GM12892 (cell line): ENCODE results near the gene SMIM24.
"Not testable (repeated sequence)": the region's sequence is repeated elsewhere in the genome, so short reads cannot be mapped to it uniquely, and the experiment has no call there.

Experiments used
- DNase-seq: peaks from one replicate; pipeline ENCODE4 v3.0.0; 2011; ENCODE audit not compliant: insufficient read length
- FAIRE-seq: peaks from 2 replicates; lab custom pipeline; 2011; peaks lifted over from hg19 to GRCh38; lab: Jason Lieb, UNC
- POLR2A ChIP-seq: IDR thresholded peaks from 2 replicates; pipeline ENCODE4 v1.6.1; 2011; ENCODE audit warnings: low read depth, low read length, control low read depth
- POLR2AphosphoS5 ChIP-seq: IDR thresholded peaks from 2 replicates; pipeline ENCODE4 v1.6.1; 2011; ENCODE audit warnings: low read depth, low read length, control low read depth
- TAF1 ChIP-seq: IDR thresholded peaks from 2 replicates; pipeline ENCODE4 v1.6.1; 2011; ENCODE audit warnings: low read depth, mild to moderate bottlenecking, control low read depth, low read length, borderline replicate concordance

SMIM24 gene

GRCh38 chr19:3443840-3444694, 36.3 kb downstream of the SMIM24 start:
- FAIRE-seq (no peak), DNase-seq (no peak)

DNA sequence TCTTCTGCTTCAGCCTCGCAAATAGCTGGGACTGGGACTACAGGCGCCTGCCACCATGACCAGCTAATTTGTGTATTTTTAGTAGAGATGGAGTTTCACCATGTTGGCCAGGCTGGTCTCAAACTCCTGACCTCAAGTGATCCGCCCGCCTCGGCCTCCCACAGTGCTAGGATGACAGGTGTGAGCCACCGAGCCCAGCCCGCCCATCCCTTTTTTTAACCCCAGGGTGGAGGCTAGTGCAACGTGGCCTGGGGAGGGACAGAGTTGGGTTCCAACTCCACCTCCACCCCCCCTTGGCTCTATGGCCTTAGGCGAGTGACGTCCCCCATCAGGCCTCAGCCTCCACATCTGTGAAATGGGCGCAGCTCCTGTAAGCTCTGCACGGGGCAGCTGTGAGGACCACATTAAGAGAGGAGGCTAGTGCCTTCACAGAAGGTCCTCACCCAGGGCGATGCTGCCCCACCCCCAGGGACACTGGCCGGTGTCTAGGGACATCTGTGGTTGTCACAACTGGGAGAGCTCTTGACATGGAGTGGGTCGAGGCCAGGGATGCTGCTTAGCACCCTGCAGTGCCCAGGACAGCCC, 37.7 kb downstream of the SMIM24 start:
- TF ChIP-seq POLR2AphosphoS5: no peak
- no peak for DNase-seq
- FAIRE-seq: no peak

More at GRCh38 chr19:3443840-3444694, 36.3 kb downstream of the SMIM24 start:
- TF ChIP-seq POLR2AphosphoS5 (no peak), POLR2A (no peak), TAF1 (no peak)

GRCh38 chr19:3441986-3442329, 38.4 kb downstream of the SMIM24 start:
- TF ChIP-seq TAF1 (no peak), POLR2A (no peak), POLR2AphosphoS5 (no peak)
- no peak for FAIRE-seq
- no peak for DNase-seq

- DNase-seq: no peak
- TF ChIP-seq POLR2A (no peak), POLR2AphosphoS5 (no peak), TAF1 (no peak)
- no peak for FAIRE-seq
Measured at GRCh38 chr19:3441089-3441985, 39.0 kb downstream of the SMIM24 start.

- FAIRE-seq (peak; percentile 86), DNase-seq (peak; percentile 72)
- no peak for TF ChIP-seq TAF1
- TF ChIP-seq POLR2AphosphoS5: no peak
- no peak for TF ChIP-seq POLR2A
Measured at GRCh38 chr19:3440082-3440481, 40.2 kb downstream of the SMIM24 start.

GRCh38 chr19:3434630-3435553, 45.4 kb downstream of the SMIM24 start:
- TF ChIP-seq POLR2A (peak; percentile 75; the same call in 1 of the 2 replicates), POLR2AphosphoS5 (peak; percentile 81; the same call in 1 of the 2 replicates), TAF1 (peak; percentile 24)
- peak; percentile 99 for DNase-seq
- peak; percentile 98 for FAIRE-seq

DNA sequence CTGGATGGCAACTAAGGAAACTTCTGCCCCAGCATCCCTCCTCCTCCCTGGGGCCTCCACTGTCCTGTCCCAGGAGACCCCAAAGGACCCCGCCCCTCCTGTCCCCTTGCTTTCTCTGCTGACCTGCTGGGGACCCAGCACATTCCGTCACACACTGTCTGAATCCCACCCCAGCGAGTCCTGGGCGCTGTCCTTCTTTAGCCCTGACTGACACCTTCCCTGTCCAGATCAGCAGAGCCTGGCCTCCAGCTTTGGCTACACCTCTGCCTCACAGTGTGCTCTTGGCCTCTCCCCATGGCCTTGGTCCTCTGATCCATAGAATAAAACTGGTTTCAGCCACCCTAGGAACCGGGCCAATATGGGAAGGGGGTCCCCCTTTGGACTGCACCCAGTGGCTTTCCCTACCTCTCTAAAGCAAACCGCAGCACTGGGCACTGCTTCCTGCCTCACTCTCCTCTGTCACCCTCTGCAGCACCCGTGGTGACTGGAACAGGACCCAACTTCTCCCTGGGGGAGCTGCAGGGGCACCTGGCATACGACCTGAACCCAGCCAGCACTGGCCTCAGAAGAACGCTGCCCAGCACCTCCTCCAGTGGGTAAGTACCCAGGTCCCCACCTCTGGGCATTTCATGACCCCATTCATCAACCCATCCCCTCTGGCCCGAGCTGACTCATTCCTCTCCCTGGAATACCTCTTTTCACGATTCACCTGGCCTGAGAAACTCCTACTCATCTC, 46.4 kb downstream of the SMIM24 start:
- no peak for DNase-seq
- no peak for FAIRE-seq
- no peak for TF ChIP-seq POLR2A
- no peak for TF ChIP-seq TAF1
- no peak for TF ChIP-seq POLR2AphosphoS5

DNA sequence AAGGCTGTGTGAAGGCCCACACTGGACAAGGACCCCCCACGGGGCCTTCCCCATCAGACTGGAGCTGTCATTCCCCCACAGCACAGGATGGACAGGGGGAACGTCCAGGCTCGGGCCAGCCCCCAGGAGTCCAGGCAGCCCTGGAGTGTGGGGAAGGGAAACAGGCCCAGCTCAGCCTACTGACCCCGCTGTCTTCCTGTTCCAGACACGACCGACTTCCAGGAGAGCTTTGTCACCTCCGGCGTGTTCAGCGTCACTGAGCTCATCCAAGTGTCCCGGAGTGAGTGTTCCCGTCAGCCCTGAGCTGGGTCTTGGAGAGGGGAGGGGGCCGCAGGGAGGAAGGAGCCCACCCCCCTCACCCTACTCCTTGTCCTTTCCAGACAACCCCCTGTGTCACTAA, 47.0 kb downstream of the SMIM24 start:
- DNase-seq: no peak
- no peak for FAIRE-seq
- TF ChIP-seq POLR2AphosphoS5 (no peak), POLR2A (no peak), TAF1 (no peak)

- no peak for TF ChIP-seq POLR2AphosphoS5
- TF ChIP-seq TAF1: no peak
- no peak for TF ChIP-seq POLR2A
- FAIRE-seq: no peak
Measured at GRCh38 chr19:3431760-3432397, 48.4 kb downstream of the SMIM24 start.

GRCh38 chr19:3430366-3430680, 50.0 kb downstream of the SMIM24 start:
- not testable (repeated sequence) for FAIRE-seq

More at GRCh38 chr19:3431760-3432397, 48.4 kb downstream of the SMIM24 start:
- no peak for DNase-seq

More at GRCh38 chr19:3430366-3430680, 50.0 kb downstream of the SMIM24 start:
- not testable (repeated sequence) for DNase-seq
